Kidney capillary endothelial cell (primary cell): ENCODE results near the gene VWA3A.
"Not testable (repeated sequence)": the region's sequence is repeated elsewhere in the genome, so short reads cannot be mapped to it uniquely, and the experiment has no call there.

Source experiments
- DNase-seq: peaks from one replicate; pipeline ENCODE4 v3.0.0-alpha.2; 2018; ENCODE audit warnings: low spot score

The VWA3A gene

DNA sequence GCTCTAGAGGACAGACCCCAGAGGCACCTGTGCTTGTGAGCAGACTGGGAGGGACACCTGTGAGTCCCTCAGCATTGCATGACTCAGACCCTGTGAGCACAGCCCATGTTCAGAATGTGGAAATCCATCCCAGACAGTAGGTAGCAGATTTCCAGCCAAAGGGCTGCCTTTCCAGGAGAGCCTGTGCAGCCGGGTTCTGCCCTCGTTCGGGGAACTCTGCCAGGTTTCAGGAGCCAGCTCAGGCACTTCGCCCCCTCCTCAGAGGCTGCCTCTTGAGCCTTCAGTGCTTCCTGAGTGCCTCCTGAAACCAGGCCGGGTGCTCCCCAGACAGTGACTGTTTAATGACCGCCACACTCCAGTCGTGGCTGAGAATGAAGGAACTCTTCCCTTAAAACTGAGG, 46.7 kb downstream of the VWA3A start:
- DNase-seq: no peak

DNA sequence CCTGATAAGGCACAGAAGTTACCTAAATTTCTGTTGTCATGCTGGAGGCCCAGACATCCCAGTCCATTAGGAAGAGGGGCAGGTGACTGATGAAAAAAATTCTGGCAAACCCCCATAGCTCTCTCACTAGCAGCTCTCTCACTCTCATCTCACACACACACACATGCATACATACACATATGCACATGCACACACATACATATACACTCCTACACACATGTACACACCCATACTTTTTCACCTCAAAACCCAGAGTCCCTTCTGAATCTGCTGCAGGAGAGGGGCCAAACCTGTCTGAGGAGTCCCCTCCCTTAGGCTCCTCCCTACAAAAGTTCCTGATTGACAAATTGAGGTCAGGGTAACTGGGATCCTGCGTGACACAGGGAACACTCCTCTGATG, 47.4 kb downstream of the VWA3A start:
- no peak for DNase-seq

- peak; percentile 21 for DNase-seq
Observed at GRCh38 chr16:22141767-22142166, 49.4 kb downstream of the VWA3A start.

GRCh38 chr16:22144520-22144919, 52.2 kb downstream of the VWA3A start:
- DNase-seq: no peak

GRCh38 chr16:22147853-22148252, 55.5 kb downstream of the VWA3A start:
- DNase-seq: no peak

- DNase-seq: no peak
Observed at GRCh38 chr16:22151246-22151998, 59.1 kb downstream of the VWA3A start.

- no peak for DNase-seq
Observed at GRCh38 chr16:22152316-22152715, 60.0 kb downstream of the VWA3A start.

- DNase-seq: not testable (repeated sequence)
Observed at GRCh38 chr16:22153078-22153477, 60.7 kb downstream of the VWA3A start.

DNA sequence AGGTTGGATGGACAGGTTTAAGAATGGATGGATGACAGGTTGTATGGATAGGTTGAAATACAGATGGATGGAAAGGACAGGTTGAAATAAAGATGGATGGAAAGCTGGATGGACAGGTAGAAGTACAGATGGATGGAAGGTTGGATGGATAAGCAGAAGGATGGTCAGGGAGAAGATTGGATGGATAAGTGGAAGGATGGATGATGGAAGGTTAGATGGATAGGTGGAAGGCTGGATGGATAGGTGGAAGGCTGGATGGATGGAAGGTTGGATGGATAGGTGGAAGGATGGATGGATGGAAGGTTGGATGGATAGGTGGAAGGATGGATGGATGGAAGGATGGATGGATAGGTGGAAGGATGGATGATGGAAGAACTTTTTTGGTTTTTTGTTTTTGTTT, 69.1 kb downstream of the VWA3A start:
- no peak for DNase-seq

DNA sequence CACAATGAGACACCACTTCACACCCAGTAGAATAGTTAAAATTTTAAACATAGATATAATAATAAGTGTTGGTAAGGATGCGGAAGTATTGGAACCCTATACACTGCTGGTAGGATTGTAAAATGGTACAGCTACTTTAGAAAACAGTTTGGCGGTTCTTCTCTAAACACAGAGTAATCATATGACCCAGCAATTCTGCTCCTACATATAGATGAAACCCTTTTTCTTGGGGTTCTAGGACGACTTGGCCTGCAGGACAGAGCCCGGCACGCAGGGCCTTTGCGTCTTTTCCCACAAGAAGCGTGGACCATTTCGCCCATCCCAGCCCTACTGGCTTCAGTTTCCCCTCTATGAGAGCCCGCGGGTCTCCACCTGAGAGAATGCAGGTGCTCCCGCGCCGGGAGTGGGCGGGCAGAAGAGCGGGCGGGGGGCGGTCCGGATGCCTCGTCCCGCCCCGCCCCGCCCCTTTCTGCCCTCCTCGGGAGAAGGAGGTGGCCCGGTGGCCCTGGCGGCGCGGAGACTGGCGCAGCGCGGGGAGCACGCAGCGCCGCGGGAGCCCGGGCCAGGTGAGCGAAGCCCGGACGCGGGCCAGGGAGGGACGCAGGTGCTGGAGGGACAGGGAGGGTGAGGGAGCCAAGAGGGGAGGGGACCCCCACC, 69.8 kb downstream of the VWA3A start, which contains the start of gene SDR42E2:
TSS of gene SDR42E2 (plus strand) at position 508 of the 657 bp plus-strand sequence. CDS start 3,077 bp downstream, outside the sequence.
- DNase-seq: no peak

- DNase-seq: no peak
Observed at GRCh38 chr16:22162656-22163009, 70.3 kb downstream of the VWA3A start.

DNA sequence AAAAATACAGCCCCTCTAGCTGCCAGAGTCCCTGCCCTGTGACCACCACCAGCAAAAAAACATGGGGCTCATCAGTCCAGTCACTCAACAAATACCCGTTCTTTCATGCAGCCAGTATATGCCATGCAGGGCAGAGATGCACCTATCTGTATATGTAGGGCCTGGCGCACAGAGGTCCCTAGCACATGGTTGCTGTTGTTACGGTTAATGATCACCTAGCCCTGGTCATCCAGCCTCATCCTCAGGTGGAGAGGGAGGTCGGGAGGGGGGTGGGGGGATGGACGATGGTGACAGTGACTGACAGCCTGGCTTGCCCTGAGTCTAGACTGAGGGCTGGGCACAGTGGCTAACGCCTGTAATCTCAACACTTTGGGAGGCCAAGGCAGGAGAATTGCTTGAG, 71.5 kb downstream of the VWA3A start:
- DNase-seq: no peak

- DNase-seq: no peak
Observed at GRCh38 chr16:22164482-22164881, 72.1 kb downstream of the VWA3A start.

GRCh38 chr16:22165508-22166285, 73.4 kb downstream of the VWA3A start:
- no peak for DNase-seq

- no peak for DNase-seq
Observed at GRCh38 chr16:22171953-22172352, 79.6 kb downstream of the VWA3A start.

DNA sequence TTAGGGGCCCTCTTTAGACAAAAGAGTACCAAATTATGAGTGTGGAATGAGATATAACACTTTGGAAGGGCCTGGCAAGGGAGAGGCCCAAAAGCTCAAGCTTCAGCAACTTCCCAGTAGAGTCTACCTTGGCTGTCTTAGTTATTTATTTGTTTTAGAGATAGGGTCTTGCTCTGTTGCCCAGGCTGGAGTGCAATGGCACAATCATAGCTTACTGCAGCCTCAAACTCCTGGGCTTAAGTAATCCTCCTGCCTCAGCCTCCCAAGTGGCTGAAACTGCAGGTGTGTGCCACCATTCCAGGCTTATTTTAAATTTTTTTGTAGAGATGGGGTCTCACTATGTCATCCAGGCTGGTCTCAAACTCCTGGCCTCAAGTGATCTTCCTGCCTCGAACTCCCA, 80.3 kb downstream of the VWA3A start:
- DNase-seq: not testable (repeated sequence)

- no peak for DNase-seq
Observed at GRCh38 chr16:22174642-22175041, 82.3 kb downstream of the VWA3A start.

DNA sequence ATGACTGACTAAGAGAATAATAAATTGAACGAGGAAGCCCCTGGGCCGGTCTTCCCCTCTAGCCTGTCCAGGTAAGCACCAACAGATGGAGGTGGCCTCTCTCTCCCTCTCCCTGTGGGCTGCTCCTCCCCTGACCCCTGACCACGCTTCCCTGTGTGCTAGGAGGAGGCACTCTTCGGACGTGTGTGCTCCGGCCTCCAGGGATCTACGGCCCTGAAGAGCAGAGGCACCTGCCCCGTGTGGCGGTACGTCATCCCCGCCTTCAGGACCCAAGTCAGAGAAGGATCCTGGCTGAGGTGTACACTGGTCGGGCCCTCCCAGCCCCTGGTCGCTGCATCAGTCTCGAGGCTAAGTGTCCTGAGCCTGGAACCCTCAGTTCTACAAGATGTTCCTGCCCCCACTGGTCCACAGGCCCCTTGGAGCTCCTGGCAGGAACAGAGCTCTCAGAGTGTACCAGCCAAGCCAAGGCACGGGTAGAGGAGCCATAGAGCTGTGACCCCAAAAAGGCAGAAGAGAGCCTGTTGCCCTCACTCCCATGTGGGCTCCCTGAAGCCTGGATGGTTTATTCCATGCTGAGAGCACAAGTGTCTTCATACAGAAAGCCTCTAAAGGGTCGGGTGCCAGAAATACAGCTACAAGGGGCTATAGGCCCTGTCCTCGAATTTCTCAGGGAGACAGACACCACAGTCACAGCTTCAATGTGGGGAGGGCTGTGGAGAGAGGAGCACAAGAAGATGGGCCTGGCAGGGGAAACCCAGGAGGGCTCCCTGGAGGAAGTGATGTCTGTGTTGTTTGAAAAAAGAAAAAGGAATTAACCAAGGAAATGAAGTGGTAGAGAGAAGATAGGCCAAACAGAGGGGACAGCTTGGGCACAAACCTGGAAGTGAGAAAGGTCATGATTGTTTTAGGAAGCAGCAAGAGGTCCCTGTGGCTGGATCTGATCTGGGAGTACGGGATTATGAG, 85.9 kb downstream of the VWA3A start:
- no peak for DNase-seq

DNA sequence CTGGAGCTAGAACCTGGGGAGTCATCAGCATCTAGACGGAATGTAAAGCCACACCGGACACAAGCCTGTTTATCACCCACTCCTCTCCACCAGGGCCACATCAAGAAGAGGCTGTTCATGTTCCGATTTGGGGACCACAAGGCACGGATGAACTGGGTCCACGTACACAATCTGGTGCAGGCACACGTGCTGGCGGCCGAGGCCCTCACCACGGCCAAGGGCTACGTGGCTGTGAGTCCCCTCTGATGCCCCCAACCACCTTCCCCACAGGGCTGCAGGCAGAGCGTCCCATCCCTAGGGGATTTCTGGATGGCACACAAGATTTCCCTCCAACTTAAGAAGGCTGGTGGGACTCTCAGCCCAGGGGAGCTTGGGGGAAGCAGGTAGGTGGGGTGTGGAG, 89.1 kb downstream of the VWA3A start:
- DNase-seq: no peak

DNA sequence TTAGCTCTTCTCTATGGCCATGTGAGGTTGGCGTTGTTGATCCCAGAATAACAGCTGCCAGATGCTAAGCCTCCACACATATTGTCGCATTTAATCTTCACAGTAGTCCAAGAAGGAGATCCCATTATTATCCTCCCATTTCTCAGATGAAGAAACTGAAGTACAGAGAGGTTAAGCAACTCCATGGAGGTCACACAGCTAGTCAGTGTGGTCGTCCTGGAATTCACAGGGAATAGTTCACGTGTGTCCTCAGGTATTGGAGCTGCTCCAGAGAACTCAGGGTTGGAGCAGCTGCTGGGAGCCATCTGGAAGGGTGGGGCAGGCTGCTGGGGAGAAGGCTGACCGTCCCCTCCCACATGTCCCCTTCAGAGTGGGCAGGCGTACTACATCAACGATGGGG, 89.5 kb downstream of the VWA3A start:
- no peak for DNase-seq

DNA sequence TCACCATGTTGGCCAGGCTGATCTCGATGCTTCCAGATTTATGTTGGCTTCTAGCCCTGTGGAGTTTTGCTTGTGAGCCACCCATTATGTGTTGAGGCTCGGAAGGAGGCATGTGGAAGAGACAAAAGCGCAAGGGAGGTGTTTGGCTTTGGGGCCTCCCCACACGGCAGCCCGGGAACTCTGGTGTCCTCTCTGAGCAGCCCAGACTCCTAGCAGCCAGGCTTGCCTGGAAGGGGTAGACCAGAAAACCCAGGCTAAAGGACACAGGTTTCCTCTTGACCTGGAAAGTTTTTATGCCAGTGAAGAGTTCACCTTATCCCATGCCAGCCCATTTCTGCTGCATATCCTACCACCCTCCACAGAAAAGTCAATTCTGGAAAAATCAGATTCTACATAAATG, 91.0 kb downstream of the VWA3A start:
- no peak for DNase-seq
